SK-N-SH (cell line): Measurements from ENCODE around the gene PTPN4.

Experiments
- CTCF ChIP-seq: fragments of 200-600 bp; sonication (generic); IDR thresholded peaks from 2 replicates; pipeline ENCODE4 v1.6.1; 2017; ENCODE audit warnings: antibody characterized with exemption, mild to moderate bottlenecking, moderate library complexity
- ELF1 ChIP-seq: IDR thresholded peaks from 2 replicates; pipeline ENCODE4 v1.4.0; 2012
- EZH2phosphoT487 ChIP-seq: fragments of 200-600 bp; sonication (generic); IDR thresholded peaks from 2 replicates; pipeline ENCODE4 v1.6.1; 2017; ENCODE audit warnings: low read depth, mixed run types, mild to moderate bottlenecking, antibody characterized with exemption, moderate library complexity, borderline replicate concordance
- JUND ChIP-seq: IDR thresholded peaks from 2 replicates; pipeline ENCODE4 v1.4.0; 2012
- MEF2A ChIP-seq: IDR thresholded peaks from 2 replicates; pipeline ENCODE4 v1.4.0; 2012; ENCODE audit warnings: low read depth, borderline replicate concordance
- TCF12 ChIP-seq: IDR thresholded peaks from 2 replicates; pipeline ENCODE4 v1.4.0; 2012
- TF ChIP-seq, protein P1 (sequence below): IDR thresholded peaks from 2 replicates; pipeline ENCODE4 v1.6.1; 2012; ENCODE audit warnings: mild to moderate bottlenecking, low read depth, low read length, moderate library complexity

DNA sequence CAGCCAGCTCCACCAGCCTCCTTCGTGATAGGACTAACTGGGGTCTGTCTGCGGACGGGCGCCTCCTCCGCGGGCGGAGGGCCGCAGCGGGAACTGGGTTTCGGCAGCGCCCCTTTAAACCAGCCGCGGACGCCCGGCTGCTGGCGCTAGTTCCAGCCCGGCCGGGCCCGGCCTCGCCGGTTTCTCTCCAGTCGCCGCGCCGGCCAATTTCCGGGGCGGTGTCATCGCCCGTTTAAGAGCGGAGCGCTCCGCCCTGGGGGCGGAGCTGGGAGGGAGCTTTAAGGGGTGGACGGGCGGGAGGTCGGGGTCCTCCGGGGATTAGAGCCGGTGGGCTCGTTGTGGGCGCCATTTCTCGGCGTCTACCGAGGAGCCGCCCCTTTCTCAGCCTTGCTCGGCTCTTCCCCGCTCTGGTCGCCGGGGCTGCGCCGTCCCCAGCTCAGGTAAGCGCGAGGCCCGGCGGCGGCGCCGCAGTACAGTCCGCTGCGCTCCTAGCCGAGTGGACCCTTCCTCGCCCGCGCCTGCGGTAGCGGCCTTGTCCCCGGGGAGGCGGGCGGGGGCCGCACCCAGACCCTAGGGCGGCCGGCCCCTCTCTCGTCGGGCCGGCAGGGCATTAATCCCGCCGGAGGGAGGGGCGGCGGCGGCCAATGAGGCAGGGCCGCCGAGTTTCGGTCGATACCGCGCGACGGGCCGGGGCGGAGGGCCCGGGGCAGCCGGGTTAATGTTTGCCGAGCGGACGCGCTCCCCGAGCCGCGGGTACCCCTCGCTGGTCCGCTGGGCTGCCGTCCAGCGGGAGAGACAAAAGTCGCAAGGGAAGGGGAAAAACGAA, 253.3 kb downstream of the PTPN4 start, which contains the start of gene EPB41L5:
- 0 out of 2 replicates have a peak, but pooled peaks have one; percentile 16 for TF ChIP-seq TCF12
- no peak for TF ChIP-seq CTCF
- peak; percentile 27; the same call in 1 of the 2 replicates for TF ChIP-seq JUND
- TF ChIP-seq EZH2phosphoT487 = no peak
- 0 out of 2 replicates have a peak, but pooled peaks have one; percentile 51 for TF ChIP-seq ELF1
- TF ChIP-seq, protein P1, sequence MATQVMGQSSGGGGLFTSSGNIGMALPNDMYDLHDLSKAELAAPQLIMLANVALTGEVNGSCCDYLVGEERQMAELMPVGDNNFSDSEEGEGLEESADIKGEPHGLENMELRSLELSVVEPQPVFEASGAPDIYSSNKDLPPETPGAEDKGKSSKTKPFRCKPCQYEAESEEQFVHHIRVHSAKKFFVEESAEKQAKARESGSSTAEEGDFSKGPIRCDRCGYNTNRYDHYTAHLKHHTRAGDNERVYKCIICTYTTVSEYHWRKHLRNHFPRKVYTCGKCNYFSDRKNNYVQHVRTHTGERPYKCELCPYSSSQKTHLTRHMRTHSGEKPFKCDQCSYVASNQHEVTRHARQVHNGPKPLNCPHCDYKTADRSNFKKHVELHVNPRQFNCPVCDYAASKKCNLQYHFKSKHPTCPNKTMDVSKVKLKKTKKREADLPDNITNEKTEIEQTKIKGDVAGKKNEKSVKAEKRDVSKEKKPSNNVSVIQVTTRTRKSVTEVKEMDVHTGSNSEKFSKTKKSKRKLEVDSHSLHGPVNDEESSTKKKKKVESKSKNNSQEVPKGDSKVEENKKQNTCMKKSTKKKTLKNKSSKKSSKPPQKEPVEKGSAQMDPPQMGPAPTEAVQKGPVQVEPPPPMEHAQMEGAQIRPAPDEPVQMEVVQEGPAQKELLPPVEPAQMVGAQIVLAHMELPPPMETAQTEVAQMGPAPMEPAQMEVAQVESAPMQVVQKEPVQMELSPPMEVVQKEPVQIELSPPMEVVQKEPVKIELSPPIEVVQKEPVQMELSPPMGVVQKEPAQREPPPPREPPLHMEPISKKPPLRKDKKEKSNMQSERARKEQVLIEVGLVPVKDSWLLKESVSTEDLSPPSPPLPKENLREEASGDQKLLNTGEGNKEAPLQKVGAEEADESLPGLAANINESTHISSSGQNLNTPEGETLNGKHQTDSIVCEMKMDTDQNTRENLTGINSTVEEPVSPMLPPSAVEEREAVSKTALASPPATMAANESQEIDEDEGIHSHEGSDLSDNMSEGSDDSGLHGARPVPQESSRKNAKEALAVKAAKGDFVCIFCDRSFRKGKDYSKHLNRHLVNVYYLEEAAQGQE = 0 out of 2 replicates have a peak, but pooled peaks have one; percentile 36
- no peak for TF ChIP-seq MEF2A
